ENCODE measurements around the gene MATCAP1. TPM values are rescaled to one million over a fixed set of nuclear protein-coding genes. Genes with fewer than 3 reads are reported as not detected.

Gene MATCAP1
- total and polyA plus RNA-seq, 2 of the 13 experiments (the other 11 are each of a cell fraction or from before 2014, with no cell fraction given), result 11.2 to 24.5 TPM

GRCh38 chr16:67230809-67231660 lies 47.3 kb upstream of the MATCAP1 start (continued):
- TF ChIP-seq POLR2A (IDR thresholded peaks at IDR 0.05; ENCODE audit: insufficient read depth in 1 of 2, low read depth in 2 of 2, low read length in 2 of 2) (peak; percentile 10 to 33; a peak in 2 of 4 replicates), RBM22 (optimal IDR thresholded peaks at IDR 0.05; ENCODE audit: low read length) (peak; percentile 80), POLR2G (IDR thresholded peaks at IDR 0.05; ENCODE audit: low read depth, low read length) (peak; percentile 58; the same call in 1 of the 2 replicates), IKZF1 (IDR thresholded peaks at IDR 0.05) (no peak), ATF7-NPFF (CRISPR knock-in tag; IDR thresholded peaks at IDR 0.05; ENCODE audit: low read depth) (no peak), ZNF318 (CRISPR knock-in tag; IDR thresholded peaks at IDR 0.05) (0 out of 2 replicates have a peak, but pooled peaks have one; percentile 25), SP4 (CRISPR knock-in tag; IDR thresholded peaks at IDR 0.05) (no peak), SRSF4 (IDR thresholded peaks at IDR 0.05; ENCODE audit: low read depth, low read length, poor library complexity, severe bottlenecking) (no peak)
- TF ChIP-seq, protein P1, sequence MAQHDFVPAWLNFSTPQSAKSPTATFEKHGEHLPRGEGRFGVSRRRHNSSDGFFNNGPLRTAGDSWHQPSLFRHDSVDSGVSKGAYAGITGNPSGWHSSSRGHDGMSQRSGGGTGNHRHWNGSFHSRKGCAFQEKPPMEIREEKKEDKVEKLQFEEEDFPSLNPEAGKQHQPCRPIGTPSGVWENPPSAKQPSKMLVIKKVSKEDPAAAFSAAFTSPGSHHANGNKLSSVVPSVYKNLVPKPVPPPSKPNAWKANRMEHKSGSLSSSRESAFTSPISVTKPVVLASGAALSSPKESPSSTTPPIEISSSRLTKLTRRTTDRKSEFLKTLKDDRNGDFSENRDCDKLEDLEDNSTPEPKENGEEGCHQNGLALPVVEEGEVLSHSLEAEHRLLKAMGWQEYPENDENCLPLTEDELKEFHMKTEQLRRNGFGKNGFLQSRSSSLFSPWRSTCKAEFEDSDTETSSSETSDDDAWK (CRISPR knock-in tag; IDR thresholded peaks at IDR 0.05), result no peak
- TF ChIP-seq, protein P2, sequence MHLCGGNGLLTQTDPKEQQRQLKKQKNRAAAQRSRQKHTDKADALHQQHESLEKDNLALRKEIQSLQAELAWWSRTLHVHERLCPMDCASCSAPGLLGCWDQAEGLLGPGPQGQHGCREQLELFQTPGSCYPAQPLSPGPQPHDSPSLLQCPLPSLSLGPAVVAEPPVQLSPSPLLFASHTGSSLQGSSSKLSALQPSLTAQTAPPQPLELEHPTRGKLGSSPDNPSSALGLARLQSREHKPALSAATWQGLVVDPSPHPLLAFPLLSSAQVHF (CRISPR knock-in tag; IDR thresholded peaks at IDR 0.05), result no peak

Measured in HepG2 (cell line).